ENCODE measurements around the gene BOLL.

The BOLL gene

DNA sequence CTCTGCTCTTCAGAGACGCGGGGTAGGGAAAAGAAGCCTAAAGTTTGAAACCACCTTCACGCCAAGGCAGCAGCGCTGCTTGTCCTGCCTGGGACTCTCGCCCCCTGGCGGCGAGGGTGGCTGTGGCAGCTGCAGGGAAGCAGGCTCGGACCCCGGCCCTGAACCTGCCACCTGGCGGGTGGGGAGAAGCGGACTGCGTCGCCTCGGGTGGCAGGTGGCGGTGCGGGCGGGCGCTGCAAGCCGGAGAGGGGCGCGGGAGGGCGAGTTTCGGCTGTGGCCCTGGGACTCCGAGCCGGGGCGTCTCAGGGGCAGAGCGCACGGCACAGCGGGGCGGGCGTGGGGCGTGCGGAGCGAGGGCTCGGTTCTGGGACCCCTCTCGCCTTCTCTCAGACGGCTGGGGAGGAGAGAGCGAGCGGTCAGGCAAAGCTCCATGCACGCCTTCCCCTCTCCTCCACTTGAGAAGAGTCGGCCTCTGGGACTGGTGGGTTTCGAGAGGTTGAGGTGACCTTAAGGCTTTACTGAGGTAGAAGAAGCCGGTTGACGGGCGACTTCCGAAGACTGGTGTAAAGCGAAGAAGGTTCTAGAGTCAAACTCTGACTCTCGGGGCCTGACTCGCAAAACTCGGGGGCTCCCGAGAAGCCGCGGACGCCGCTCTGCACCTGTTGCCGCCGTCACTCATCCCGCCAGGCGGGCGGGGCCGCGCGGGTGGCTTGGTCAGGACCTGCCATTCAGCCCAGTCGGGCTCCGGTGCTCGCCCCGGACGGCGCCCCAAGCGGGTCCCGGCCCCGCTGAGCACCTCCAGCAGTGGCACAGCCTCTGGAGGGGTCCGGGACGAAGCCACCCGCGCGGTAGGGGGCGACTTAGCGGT lies 1.1 kb upstream of the BOLL start:
- TF ChIP-seq, protein P1, sequence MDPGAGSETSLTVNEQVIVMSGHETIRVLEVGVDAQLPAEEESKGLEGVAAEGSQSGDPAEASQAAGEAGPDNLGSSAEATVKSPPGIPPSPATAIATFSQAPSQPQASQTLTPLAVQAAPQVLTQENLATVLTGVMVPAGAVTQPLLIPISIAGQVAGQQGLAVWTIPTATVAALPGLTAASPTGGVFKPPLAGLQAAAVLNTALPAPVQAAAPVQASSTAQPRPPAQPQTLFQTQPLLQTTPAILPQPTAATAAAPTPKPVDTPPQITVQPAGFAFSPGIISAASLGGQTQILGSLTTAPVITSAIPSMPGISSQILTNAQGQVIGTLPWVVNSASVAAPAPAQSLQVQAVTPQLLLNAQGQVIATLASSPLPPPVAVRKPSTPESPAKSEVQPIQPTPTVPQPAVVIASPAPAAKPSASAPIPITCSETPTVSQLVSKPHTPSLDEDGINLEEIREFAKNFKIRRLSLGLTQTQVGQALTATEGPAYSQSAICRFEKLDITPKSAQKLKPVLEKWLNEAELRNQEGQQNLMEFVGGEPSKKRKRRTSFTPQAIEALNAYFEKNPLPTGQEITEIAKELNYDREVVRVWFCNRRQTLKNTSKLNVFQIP (CRISPR knock-in tag; IDR thresholded peaks at IDR 0.05; ENCODE audit: borderline replicate concordance, low read depth) = no peak
- TF ChIP-seq, protein P2, sequence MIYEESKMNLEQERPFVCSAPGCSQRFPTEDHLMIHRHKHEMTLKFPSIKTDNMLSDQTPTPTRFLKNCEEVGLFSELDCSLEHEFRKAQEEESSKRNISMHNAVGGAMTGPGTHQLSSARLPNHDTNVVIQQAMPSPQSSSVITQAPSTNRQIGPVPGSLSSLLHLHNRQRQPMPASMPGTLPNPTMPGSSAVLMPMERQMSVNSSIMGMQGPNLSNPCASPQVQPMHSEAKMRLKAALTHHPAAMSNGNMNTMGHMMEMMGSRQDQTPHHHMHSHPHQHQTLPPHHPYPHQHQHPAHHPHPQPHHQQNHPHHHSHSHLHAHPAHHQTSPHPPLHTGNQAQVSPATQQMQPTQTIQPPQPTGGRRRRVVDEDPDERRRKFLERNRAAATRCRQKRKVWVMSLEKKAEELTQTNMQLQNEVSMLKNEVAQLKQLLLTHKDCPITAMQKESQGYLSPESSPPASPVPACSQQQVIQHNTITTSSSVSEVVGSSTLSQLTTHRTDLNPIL (CRISPR knock-in tag; IDR thresholded peaks at IDR 0.05; ENCODE audit: low read depth) = no peak
- no peak for TF ChIP-seq ZNF8 (CRISPR knock-in tag; IDR thresholded peaks at IDR 0.05)
- no peak for TF ChIP-seq GLIS3 (CRISPR knock-in tag; IDR thresholded peaks at IDR 0.05)
- no peak for TF ChIP-seq ZNF565 (CRISPR knock-in tag; conservative IDR thresholded peaks at IDR 0.05; ENCODE audit: low read depth)
- no peak for TF ChIP-seq ZC3H10 (CRISPR knock-in tag; IDR thresholded peaks at IDR 0.05)
- no peak for TF ChIP-seq TOX (CRISPR knock-in tag; IDR thresholded peaks at IDR 0.05; ENCODE audit: borderline replicate concordance)
- TF ChIP-seq SNAI2 (CRISPR knock-in tag; IDR thresholded peaks at IDR 0.05) = no peak
- TF ChIP-seq ZFP3 (CRISPR knock-in tag; IDR thresholded peaks at IDR 0.05) = no peak
- TF ChIP-seq ZFP30 (CRISPR knock-in tag; IDR thresholded peaks at IDR 0.05) = no peak
- no peak for TF ChIP-seq ESRRG (CRISPR knock-in tag; IDR thresholded peaks at IDR 0.05)
- TF ChIP-seq, protein P3, sequence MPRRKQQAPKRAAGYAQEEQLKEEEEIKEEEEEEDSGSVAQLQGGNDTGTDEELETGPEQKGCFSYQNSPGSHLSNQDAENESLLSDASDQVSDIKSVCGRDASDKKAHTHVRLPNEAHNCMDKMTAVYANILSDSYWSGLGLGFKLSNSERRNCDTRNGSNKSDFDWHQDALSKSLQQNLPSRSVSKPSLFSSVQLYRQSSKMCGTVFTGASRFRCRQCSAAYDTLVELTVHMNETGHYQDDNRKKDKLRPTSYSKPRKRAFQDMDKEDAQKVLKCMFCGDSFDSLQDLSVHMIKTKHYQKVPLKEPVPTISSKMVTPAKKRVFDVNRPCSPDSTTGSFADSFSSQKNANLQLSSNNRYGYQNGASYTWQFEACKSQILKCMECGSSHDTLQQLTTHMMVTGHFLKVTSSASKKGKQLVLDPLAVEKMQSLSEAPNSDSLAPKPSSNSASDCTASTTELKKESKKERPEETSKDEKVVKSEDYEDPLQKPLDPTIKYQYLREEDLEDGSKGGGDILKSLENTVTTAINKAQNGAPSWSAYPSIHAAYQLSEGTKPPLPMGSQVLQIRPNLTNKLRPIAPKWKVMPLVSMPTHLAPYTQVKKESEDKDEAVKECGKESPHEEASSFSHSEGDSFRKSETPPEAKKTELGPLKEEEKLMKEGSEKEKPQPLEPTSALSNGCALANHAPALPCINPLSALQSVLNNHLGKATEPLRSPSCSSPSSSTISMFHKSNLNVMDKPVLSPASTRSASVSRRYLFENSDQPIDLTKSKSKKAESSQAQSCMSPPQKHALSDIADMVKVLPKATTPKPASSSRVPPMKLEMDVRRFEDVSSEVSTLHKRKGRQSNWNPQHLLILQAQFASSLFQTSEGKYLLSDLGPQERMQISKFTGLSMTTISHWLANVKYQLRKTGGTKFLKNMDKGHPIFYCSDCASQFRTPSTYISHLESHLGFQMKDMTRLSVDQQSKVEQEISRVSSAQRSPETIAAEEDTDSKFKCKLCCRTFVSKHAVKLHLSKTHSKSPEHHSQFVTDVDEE (CRISPR knock-in tag; IDR thresholded peaks at IDR 0.05) = no peak
- no peak for TF ChIP-seq OSR1 (CRISPR knock-in tag; IDR thresholded peaks at IDR 0.05)
- TF ChIP-seq PPARA (CRISPR knock-in tag; IDR thresholded peaks at IDR 0.05; ENCODE audit: borderline replicate concordance) = no peak
- no peak for TF ChIP-seq ARNTL (CRISPR knock-in tag; IDR thresholded peaks at IDR 0.05; ENCODE audit: borderline replicate concordance, low read depth)
- TF ChIP-seq, protein P4, sequence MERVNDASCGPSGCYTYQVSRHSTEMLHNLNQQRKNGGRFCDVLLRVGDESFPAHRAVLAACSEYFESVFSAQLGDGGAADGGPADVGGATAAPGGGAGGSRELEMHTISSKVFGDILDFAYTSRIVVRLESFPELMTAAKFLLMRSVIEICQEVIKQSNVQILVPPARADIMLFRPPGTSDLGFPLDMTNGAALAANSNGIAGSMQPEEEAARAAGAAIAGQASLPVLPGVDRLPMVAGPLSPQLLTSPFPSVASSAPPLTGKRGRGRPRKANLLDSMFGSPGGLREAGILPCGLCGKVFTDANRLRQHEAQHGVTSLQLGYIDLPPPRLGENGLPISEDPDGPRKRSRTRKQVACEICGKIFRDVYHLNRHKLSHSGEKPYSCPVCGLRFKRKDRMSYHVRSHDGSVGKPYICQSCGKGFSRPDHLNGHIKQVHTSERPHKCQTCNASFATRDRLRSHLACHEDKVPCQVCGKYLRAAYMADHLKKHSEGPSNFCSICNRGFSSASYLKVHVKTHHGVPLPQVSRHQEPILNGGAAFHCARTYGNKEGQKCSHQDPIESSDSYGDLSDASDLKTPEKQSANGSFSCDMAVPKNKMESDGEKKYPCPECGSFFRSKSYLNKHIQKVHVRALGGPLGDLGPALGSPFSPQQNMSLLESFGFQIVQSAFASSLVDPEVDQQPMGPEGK (CRISPR knock-in tag; IDR thresholded peaks at IDR 0.05; ENCODE audit: borderline replicate concordance) = no peak
- peak; percentile 84 for ATAC-seq

DNA sequence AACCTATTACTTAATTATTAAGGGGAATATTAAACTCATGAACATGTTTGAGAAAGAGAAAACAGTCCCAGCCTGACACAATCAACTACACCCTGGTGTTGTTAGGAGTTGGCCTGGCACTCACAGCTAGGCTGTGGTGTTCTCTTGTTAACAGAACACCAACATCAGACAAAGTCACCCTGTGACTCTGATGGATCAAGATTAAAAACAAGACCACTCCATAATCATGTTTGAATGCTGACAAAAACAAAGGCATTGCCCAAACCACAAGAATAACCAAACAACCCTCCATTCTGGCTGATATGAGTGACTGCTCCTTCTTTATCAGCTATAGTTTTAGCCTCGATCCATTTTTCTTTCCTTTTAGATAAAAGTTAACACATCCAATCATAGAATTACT lies 3.0 kb downstream of the BOLL start:
- no peak for ATAC-seq
- TF ChIP-seq ZNF565 (CRISPR knock-in tag; conservative IDR thresholded peaks at IDR 0.05; ENCODE audit: low read depth) (no peak), SNAI2 (CRISPR knock-in tag; IDR thresholded peaks at IDR 0.05) (no peak), ESRRG (CRISPR knock-in tag; IDR thresholded peaks at IDR 0.05) (no peak), ZNF8 (CRISPR knock-in tag; IDR thresholded peaks at IDR 0.05) (no peak), CSDC2 (CRISPR knock-in tag; IDR thresholded peaks at IDR 0.05) (no peak), PPARA (CRISPR knock-in tag; IDR thresholded peaks at IDR 0.05; ENCODE audit: borderline replicate concordance) (no peak), TOX (CRISPR knock-in tag; IDR thresholded peaks at IDR 0.05; ENCODE audit: borderline replicate concordance) (no peak), ZC3H10 (CRISPR knock-in tag; IDR thresholded peaks at IDR 0.05) (no peak), ZFP30 (CRISPR knock-in tag; IDR thresholded peaks at IDR 0.05) (no peak), ZNF70 (CRISPR knock-in tag; IDR thresholded peaks at IDR 0.05) (no peak), RARB (CRISPR knock-in tag; IDR thresholded peaks at IDR 0.05) (no peak), ZFP3 (CRISPR knock-in tag; IDR thresholded peaks at IDR 0.05) (no peak), BACH2 (CRISPR knock-in tag; IDR thresholded peaks at IDR 0.05; ENCODE audit: borderline replicate concordance) (no peak), ISL1 (CRISPR knock-in tag; IDR thresholded peaks at IDR 0.05) (no peak)
- TF ChIP-seq, protein P4 (CRISPR knock-in tag; IDR thresholded peaks at IDR 0.05; ENCODE audit: borderline replicate concordance) = no peak
- TF ChIP-seq, protein P3 (CRISPR knock-in tag; IDR thresholded peaks at IDR 0.05) = no peak
- TF ChIP-seq, protein P1 (CRISPR knock-in tag; IDR thresholded peaks at IDR 0.05; ENCODE audit: borderline replicate concordance, low read depth) = no peak

Measured in SK-N-SH treated with all-trans-retinoic acid at 6 μM for 48 hours (cell line).